Measurements from ENCODE around the gene RING1.
"Not testable (repeated sequence)": the region's sequence is repeated elsewhere in the genome, so short reads cannot be mapped to it uniquely, and the experiment has no call there.

The RING1 gene

DNA sequence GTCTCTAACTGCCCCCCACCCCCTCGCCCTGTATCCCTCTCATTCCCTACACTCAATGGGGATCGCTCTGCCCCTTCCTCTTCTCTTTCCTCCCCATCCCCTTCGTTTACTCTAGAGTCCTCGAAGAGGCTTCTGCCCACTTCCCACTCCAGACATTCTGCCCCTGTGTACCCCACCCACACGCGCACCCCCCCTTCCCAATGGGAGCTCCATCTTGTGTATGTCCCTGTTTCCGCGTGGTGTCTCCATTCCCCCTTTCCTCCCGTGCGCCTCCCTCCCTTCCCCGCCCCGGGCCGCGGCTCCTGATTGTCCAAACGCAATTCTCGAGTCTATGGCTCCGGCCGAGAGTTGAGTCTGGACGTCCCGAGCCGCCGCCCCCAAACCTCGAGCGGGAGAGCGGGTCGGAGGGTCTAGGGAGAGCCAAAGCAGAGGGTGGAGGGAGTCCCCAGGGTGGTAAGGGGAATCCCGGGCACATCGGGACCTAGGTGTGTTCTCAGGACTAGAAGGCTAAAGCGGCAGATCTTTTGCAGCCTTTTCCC, 679 bp upstream of the RING1 start:
- no peak for DNase-seq

DNA sequence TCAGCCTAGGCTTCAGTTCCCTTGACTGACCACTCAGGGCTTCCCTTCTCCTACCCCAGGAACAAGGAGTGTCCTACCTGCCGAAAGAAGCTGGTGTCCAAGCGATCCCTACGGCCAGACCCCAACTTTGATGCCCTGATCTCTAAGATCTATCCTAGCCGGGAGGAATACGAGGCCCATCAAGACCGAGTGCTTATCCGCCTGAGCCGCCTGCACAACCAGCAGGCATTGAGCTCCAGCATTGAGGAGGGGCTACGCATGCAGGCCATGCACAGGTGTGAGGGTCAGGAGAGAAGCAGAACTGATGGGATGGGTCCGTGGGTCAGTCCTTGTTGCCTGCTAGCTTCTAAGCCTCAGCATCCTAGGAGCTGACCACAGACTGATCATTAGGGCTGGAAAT, 1.6 kb downstream of the RING1 start:
- no peak for DNase-seq

- DNase-seq, result no peak
Observed at GRCh38 chr6:33211136-33211535, 2.8 kb downstream of the RING1 start.

DNA sequence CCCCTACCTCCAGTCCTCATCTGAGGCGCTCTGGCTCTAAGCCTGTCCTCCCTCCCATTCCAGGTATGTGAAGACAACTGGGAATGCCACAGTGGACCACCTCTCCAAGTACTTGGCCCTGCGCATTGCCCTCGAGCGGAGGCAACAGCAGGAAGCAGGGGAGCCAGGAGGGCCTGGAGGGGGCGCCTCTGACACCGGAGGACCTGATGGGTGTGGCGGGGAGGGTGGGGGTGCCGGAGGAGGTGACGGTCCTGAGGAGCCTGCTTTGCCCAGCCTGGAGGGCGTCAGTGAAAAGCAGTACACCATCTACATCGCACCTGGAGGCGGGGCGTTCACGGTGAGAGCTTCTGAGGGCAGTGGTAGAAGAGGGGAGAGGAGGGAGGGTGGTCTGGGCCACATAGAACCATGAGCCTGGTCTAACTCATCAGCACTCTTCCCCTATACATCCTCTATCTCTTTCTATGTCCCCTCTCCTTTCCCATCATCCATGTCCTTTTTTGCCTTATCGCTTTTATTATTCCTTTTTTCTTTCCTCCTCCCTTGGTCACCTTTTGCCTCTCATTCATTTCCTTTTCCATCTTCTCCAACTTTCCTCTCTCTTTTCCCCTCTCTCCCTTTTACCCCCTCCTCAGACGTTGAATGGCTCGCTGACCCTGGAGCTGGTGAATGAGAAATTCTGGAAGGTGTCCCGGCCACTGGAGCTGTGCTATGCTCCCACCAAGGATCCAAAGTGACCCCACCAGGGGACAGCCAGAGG, 3.5 kb downstream of the RING1 start:
- DNase-seq, result no peak

GRCh38 chr6:33212857-33213165, 4.5 kb downstream of the RING1 start:
- no peak for DNase-seq

- no peak for DNase-seq
Observed at GRCh38 chr6:33213166-33213988, 5.1 kb downstream of the RING1 start.

- no peak for DNase-seq
Observed at GRCh38 chr6:33213989-33214335, 5.7 kb downstream of the RING1 start.

GRCh38 chr6:33215271-33216116, 7.2 kb downstream of the RING1 start:
- DNase-seq, result no peak

GRCh38 chr6:33216117-33216649, 7.9 kb downstream of the RING1 start:
- no peak for DNase-seq

GRCh38 chr6:33217246-33217645, 8.9 kb downstream of the RING1 start:
- no peak for DNase-seq

DNA sequence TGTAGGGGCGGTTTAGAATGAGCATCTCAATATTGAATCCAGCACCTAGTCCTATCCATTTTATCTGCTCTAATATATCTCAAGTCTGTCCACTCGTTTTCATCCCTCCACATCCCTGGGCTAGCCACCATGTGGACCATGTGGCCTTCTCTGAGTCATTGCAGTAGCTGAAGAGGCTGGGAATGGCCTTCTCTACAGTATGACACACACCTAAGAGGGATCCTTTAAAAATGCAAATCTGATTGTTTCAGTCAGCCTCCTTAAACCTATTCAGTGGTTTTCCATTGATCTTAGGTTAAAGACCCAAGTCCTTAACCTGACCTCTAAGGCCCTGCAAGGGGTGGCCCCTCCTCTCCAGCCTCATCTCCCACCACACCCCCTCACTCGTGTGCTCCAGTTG, 9.4 kb downstream of the RING1 start:
- no peak for DNase-seq

DNA sequence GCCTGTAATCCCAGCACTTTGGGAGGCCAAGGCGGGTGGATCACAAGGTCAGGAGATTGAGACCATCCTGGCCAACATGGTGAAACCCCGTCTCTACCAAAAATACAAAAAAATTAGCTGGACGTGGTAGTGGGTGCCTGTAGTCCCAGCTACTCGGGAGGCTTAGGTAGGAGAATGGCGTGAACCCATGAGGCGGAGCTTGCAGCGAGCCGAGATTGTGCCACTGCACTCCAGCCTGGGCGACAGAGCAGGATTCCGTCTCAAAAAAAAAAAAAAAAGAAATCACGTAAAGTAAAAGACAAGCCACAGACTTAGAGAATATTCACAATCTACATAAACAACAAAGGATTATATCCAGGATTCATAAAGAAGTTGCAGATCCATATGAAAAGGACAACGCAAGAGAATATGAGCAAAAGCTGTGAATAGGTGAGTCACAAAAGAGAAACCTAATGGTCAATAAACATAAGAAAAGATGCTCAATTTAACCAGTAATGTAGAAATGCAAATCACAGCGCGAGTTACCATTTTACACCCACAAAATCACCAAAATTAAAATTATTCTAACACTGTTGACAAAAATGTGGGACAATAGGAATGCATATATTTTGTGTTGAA, 18.3 kb downstream of the RING1 start:
- DNase-seq, result not testable (repeated sequence)

GRCh38 chr6:33235221-33235634, 26.9 kb downstream of the RING1 start:
- DNase-seq, result peak; percentile 55

DNA sequence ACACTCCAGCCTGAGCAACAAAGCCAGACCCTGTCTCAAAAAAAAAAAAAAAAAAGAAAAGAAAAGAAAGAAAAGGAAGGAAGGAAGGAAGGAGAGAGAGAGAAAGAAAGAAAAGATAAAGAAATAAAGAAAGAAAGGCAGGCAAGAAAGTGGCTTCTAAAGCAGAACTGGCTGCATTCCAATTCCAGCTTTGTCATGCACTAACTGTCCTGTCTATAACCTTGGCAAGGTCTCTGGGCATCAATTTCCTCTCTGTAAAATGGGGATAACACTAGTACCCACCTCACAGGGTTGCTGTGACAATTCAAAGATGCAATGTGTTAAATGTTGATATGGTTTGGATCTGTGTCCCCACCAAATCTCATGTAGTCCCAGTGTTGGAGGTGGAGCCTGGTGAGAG, 28.0 kb downstream of the RING1 start:
- DNase-seq, result no peak

- DNase-seq, result no peak
Observed at GRCh38 chr6:33236852-33237251, 28.6 kb downstream of the RING1 start.

DNA sequence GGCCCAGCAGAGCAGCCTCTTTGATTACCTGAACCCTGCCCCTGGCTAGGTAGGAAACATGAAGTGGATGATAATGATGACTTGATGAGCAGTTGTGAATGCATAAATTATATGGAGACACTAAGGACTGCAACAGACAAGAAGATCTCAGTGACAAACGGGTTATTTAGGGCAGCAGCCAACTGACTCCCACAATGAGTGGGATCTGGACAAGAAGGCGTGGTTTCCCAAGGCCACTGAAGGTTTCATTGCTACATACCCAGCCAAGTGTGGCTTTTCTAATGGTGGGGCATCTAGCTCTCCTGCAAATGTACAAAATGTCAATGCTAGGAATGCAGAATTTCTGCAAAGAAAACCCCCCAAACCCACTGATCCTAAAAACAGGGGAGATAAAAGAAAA, 29.4 kb downstream of the RING1 start:
- no peak for DNase-seq

DNA sequence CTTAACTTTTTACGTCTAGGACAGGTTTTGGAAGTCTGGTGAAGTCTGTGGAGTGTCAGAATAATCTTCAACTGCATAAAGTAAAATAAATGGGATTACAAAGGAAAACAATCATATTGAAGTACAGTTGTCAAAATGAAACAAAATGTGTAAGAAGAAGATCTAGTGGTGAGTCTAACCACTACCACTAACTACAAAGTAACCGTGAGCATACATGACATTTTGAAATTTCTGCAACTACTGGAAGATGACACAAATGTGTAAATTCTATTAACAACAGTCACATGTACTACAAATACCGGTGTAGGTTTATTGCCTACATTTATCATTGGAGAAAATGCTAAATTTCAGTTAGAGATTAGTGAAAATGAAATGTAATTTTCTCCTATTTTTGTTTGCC, 33.7 kb downstream of the RING1 start:
- no peak for DNase-seq

DNA sequence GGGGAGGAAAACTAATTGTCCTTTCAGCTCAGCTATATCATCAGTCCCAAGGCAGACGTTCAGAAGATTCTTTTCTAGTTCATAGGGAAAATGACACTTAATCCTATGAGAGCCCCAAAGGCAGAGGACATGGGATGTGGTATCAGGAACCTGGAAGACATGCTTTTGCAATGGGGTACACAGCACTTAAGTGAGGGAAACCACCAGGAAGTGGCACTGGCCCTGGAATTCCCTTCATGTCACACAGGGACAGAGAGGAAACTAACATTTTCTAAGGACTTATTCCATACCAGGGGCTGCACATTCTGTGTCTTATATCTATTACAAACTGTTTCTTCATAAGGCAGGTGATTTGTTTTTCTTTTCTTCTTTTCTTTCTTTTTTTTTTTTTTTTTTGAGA, 35.2 kb downstream of the RING1 start:
- no peak for DNase-seq

DNA sequence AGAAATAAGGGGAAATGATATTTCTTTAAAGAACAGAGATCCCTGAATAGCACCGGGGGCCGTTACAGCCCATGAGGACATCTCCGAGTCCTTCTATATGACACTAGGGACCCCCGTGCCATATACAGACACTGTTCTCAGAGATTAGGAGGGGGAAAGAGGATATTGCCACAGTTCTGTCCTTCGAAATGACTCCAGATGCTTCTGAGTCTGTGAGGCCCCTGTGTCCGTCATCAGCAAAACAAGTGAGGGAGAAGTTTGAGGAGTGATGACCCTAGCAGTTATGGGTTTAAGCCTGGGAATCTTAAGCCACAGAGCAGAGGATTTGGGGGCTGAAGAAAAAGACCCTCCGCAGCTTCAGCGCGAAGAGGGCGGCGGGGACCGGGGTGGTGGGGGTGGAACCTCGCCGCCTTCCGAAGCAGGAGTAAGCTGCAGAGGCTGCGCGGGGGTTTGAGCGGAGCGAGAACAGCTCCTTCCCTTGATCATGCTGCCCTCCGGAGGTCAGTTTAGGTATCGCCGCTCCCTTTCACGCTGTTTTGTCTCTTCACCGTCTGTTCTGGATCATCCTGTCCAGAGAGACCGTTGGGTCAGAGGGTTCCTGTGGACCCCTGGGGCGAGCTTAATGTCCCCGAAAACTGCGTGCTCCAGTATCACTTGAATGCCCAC, 39.8 kb downstream of the RING1 start:
- peak; percentile 79 for DNase-seq

GRCh38 chr6:33248643-33248931, 40.3 kb downstream of the RING1 start:
- no peak for DNase-seq

DNA sequence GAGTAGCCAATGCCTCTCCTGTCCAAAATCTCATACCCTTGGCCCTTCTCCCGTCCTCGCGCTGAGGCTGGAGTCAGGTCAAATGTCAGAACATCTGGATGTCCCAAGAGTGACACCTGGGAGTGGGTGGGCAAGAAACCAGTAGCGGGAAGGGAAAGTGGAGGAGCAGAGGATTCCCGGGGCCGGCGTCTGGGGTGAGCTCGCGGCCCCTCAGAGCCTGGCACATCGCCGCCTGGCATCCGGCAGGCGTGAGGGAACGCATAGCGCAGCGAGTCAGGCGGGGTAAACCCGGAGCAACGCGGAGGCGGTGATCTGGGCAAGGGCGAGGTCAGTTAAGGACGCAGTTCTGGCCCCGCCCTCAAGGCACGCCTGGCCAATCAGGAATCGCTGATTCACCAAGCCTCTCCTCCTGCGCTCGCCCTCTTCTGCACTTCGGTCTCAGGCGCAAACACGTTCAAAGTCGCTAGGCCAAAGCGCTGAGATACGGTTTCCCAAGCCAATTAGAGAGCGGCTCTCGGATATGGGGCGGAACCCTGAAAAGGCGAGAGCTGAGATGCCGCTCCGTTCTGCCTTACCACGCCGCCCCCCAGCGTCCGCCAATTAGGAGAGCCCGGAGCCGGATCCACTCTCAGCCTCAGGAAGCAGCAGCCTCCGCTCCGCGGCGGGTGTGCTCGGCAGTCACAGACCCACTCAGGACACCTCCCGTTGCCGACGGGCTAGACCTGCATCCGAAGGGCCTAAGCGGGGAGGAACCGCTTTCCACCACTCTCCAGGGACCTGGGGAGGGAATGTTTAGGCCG, 40.8 kb downstream of the RING1 start:
- peak; percentile 98 for DNase-seq

All from NCI-H1436 (cell line).